CD1c-positive myeloid dendritic cell (primary cell): ENCODE measurements around the gene NECTIN2.
A peak's percentile ranks its signal among the peaks of the same experiment; 100 is the strongest.
"Not testable (repeated sequence)": the region's sequence is repeated elsewhere in the genome, so short reads cannot be mapped to it uniquely, and the experiment has no call there.

Experiments used
- DNase-seq: peaks from one replicate; pipeline ENCODE4 v3.0.0-alpha.2; 2016; ENCODE audit errors: extremely low spot score

The NECTIN2 gene

DNA sequence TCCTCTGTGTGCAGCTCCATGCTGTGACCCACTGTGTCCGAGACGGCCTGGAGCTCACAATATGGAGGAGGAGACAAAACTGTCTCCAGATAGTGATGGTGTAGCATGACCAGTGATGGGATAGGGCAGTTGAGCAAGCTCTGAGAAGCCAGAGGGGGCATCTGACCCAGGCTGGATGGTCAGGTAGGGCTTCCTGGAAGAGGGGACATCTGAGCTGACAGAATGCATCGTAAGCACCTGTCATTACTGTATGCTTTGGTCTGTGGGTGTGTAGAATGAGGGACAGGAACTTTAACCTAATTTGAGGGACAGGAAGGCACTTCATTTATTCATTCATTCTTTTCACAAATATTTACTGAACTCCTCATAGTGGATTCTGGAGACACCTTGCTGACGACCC lies 38.5 kb downstream of the NECTIN2 start:
- DNase-seq: no peak

GRCh38 chr19:44886141-44886540 lies 40.0 kb downstream of the NECTIN2 start:
- no peak for DNase-seq

DNA sequence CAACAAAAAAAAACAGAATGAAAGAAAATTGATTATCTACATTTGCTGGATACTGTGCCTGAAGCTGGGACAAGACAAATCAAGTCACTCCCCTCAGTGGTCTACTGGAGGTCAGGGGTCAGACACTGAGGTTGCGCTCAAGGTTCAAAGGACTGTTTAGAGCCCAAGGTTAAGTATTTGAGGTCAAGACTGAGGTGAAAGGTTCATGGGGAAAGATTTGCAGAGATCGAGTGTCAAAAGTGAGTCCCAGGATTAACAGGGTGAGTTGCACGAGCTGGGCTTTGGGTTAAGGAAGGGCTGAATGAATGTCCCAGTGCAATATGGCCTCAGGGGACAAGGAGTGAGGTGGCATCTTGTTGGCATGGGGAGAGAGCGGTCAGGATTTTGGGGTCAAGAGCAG lies 41.6 kb downstream of the NECTIN2 start:
- DNase-seq: no peak

GRCh38 chr19:44888335-44888734 lies 42.2 kb downstream of the NECTIN2 start:
- not testable (repeated sequence) for DNase-seq

GRCh38 chr19:44889830-44890365 lies 43.8 kb downstream of the NECTIN2 start:
- no peak for DNase-seq

- peak; percentile 96 for DNase-seq
Observed at GRCh38 chr19:44890366-44891015, 44.4 kb downstream of the NECTIN2 start.

- DNase-seq: peak; percentile 100
Observed at GRCh38 chr19:44891016-44891882, 45.2 kb downstream of the NECTIN2 start, which contains the start of gene TOMM40. Gene TOMM40 (plus strand): TSS chr19:44891254. CDS start chr19:44891416, 162 bp downstream.

DNA sequence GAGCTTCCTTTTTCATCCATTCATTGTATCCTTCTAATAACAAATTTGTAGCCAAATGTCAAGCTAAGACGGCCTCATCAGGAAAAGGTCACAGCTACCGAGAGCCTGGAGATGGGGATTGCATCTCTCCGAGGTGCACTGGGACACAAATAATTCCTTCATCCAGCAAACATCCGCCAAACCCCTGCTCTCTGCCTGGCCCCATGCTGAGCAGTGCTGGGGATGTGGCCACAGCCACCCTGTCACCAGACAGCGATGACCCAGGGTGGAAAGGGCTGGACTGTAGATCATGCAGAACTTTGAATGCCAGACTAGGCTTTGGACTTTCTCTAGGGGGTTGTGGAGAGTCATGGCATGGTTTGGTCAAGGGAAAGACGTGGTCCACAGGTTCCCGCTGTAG lies 46.8 kb downstream of the NECTIN2 start:
- no peak for DNase-seq

DNA sequence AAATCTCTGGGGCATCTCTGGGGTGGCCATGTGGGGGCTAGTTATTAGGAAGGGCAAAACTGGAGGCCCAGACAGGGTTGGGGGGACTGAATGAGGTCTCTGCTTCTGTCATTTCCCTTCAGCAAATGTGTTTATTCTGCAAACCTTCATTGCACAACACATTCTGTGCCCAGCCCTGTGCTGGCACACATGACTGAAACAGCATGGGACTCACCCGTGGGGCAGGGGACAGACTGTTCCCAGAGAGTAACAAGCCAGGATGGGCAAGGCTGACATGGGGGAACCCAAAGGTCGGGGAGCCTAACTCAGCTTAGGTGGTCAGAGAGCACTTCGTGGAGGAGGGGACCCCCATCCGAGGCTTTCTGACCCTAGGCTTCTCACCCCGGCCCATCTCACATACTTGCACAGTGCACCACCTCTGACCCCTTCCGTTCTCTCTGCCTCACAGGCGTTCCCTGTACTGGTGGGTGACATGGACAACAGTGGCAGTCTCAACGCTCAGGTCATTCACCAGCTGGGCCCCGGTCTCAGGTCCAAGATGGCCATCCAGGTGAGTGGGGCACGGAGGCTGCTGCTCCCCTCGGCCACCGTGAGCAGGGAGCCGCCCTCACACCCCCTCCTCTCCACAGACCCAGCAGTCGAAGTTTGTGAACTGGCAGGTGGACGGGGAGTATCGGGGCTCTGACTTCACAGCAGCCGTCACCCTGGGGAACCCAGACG lies 47.4 kb downstream of the NECTIN2 start:
- DNase-seq: no peak

DNA sequence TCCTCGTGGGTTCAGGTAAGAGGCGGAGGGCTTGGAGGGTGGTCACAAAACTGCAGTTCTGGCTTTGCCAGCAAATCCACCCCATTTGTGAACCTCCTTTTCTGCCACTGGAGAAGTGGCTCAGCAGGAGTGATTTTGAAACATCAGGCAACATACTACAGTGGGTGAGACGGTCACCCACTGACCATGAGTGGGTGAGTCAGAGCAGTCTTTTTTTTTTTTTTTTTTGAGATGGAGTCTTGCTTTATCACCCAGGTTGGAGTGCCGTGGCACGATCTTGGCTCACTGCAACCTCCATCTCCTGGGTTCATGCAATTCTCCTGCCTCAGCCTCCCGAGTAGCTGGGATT lies 47.9 kb downstream of the NECTIN2 start:
- DNase-seq: no peak

- no peak for DNase-seq
Observed at GRCh38 chr19:44894946-44895345, 48.8 kb downstream of the NECTIN2 start.

DNA sequence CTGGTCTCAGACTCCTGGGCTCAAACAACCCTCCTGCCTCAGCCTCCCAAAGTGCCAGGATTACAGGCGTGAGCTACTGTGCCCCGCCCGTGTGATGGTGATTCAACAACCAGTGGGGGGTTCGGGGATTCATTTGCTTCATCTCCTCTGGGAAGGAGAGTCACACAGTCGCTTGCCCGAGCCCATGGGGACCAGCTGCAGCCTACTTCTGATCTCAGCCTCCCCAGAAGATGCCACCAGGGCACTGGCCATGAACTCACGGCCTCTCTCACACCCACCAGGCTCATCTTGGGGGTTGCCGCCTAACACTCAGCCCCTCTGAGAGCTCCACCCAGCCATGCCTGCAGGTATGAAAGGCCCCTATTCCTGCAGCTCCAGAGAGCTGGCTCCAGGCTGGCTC lies 51.7 kb downstream of the NECTIN2 start:
- DNase-seq: no peak

- no peak for DNase-seq
Observed at GRCh38 chr19:44900328-44901244, 54.5 kb downstream of the NECTIN2 start.

GRCh38 chr19:44903216-44903601 lies 57.1 kb downstream of the NECTIN2 start:
- DNase-seq: no peak

- DNase-seq: peak; percentile 80
Observed at GRCh38 chr19:44903602-44904425, 57.7 kb downstream of the NECTIN2 start.

DNA sequence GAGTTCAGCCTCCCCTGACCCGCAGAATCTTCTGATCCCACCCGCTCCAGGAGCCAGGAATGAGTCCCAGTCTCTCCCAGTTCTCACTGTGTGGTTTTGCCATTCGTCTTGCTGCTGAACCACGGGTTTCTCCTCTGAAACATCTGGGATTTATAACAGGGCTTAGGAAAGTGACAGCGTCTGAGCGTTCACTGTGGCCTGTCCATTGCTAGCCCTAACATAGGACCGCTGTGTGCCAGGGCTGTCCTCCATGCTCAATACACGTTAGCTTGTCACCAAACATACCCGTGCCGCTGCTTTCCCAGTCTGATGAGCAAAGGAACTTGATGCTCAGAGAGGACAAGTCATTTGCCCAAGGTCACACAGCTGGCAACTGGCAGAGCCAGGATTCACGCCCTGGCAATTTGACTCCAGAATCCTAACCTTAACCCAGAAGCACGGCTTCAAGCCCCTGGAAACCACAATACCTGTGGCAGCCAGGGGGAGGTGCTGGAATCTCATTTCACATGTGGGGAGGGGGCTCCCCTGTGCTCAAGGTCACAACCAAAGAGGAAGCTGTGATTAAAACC lies 58.4 kb downstream of the NECTIN2 start:
- no peak for DNase-seq

GRCh38 chr19:44905437-44906160 lies 59.5 kb downstream of the NECTIN2 start, which contains the start of gene APOE:
Gene APOE (plus strand): TSS chr19:44905796. CDS start chr19:44906625, 829 bp downstream.
- DNase-seq: no peak

DNA sequence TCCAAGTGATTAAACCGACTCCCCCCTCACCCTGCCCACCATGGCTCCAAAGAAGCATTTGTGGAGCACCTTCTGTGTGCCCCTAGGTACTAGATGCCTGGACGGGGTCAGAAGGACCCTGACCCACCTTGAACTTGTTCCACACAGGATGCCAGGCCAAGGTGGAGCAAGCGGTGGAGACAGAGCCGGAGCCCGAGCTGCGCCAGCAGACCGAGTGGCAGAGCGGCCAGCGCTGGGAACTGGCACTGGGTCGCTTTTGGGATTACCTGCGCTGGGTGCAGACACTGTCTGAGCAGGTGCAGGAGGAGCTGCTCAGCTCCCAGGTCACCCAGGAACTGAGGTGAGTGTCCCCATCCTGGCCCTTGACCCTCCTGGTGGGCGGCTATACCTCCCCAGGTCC lies 61.5 kb downstream of the NECTIN2 start:
- no peak for DNase-seq
